Mammary microvascular endothelial cell (primary cell): ENCODE data around the gene PSMB9. TPM values are rescaled to one million over a fixed set of nuclear protein-coding genes. Genes with fewer than 3 reads are reported as not detected.

Experiments
- total RNA-seq: library from RNA; depleted of rRNA; stranded (reverse); fragments of >200 nt; gene quantifications from 2 replicates; pipeline ENCODE4 v1.2.3, GENCODE V29; 2015

The PSMB9 gene
- 135 and 157 TPM in 2 replicates for total RNA-seq

DNA sequence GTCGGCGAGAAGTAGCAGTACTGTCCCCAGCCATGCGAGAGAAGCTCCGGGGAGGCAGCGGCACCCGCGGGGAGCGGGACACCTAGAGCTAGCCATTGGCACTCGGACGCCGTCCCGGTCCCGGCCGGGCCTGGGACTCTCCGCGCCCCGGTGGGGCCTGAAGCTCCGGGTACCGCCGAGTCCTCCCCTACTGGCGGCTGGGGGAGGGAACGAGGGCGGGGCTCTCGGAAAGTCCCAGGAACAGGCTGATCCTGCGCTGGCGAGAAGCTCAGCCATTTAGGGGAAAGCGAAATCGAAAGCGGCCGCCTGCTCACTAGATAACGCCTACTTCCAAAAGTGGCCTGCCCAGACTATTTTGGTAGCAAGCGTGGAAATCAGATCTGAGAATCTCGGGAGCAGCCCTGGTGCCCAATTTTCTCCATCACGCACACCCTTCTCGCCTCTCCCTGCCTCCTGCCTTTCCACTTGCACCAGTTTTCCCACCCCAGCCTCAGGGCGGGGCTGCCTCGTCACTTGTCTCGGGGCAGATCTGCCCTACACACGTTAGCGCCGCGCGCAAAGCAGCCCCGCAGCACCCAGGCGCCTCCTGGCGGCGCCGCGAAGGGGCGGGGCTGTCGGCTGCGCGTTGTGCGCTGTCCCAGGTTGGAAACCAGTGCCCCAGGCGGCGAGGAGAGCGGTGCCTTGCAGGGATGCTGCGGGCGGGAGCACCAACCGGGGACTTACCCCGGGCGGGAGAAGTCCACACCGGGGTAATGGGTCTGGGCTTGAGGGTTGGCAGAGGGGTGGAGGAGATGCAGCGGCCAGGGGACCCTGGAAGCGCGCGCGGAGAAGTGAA is at the start of gene PSMB9, which contains the start of gene TAP1:
Gene PSMB9 (plus strand): TSS at position 652 of the 835 bp plus-strand sequence. CDS start 38 bp downstream, at position 690.
Gene TAP1 (minus strand): TSS at position 164 of the 835 bp plus-strand sequence. CDS start 68 bp downstream, at position 96.

DNA sequence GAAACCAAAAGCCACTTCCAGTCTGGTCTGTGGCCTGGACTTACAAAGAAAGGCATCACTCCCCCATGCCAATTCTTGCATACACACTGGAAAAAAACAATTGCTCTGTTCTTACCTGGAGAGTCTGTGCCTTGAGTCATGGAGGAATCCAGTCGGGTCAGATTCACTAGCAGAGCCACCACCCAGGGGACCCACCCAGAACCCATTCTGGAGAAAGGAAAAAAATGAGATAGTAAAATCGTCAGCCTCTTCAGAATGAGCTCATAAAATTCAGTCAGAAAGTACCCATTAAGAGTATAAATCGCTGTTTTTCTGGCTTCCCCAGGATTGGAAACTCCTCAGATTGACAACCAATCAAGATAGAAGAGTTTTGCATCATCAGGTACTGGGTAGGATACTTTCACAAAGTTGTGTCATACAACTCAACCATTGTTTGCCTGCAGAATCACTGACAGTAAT is 37.2 kb upstream of the PSMB9 start, which contains the start of gene HLA-DOB:
Gene HLA-DOB (minus strand): TSS at position 257 of the 459 bp plus-strand sequence. CDS start 51 bp downstream, at position 206.

DNA sequence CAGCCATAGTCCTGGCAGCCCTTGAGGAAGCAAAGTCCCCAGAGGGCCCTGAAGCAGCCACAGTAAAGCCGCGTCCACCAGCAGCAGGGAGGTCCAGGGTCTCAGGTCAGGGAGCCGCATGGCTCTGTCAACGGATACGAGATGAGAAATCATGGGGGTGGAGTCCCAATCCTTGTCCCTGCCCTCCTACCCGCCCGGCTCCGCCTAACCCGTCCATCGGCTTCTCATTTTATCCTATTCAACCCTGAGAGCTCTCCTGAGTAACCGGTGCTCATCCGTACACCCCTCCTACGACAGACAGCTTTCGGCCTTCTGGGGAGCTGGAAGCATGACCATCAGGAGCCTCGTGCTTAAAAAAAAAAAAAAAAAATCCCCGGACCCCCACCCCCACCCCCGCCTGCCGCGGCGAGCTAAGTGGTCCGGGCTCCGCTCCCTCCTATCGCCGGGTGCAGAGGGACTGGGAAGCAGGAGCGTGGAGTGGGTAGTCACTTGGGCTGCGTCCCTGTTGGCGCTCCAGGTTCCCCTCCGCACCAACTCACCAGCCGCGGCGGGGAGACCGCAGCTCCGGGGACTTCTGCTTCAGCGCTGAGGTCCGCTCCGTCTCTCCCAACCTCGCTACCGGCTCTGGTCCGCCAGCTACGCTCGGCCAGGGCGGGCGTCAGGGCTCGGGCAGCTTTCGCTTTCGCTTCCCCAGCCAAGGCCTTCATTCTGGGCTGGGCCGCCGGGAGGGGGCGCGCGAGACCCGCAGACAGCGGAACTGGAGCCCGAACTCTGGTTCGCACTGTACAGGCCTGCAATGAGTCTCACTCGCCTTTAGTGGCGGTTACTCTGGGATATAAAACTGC is 15.7 kb upstream of the PSMB9 start, which contains the start of gene TAP2:
Gene TAP2 (minus strand): TSS at position 626 of the 845 bp plus-strand sequence. CDS start 506 bp downstream, at position 120.

DNA sequence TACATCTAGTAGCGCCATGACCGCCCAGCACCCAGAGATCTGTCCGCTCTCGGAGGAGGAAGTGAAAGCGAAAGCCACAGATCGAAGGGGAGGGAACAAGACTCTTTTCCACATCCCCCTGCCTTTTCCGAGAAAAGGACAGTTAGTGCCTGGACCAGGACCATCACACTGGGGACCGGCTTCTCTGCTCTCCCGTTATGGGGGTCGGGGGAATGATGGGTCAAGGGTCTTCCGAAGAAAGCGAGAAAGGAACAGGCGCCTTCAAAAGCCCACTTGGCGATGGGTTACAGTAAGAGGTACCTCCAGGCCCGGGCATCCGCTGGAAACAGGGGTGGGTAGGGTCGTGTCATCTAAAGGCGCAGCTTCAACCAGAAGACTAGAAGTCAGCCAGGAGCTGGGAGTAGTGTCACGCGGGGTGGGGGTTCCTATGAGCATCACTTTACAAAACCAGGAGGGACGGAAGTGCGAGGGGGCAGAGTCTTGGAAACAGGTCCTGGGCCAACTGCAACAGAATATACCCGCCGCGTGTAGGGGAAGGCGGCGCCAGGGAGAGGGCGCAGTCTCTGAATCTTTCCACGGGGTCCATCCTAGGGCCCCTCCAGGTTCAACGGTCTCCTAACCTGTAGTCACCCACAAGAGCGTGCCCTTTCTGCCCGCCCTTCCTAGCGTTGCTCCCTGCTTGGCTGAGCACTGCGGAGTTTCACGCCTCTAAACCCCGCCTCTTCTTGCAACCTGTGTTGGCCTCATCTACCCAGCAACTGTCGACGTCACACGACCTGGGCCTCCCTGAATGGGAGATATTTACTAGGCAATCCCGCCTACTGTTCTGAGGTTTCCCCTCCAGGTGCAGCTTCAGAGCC is 9.8 kb upstream of the PSMB9 start, which contains the start of gene PSMB8:
Gene PSMB8 (minus strand): TSS at position 69 of the 860 bp plus-strand sequence. CDS start 51 bp downstream, at position 18.

Other genes with a start within 250 kb of the PSMB9 start
- gene HLA-DQA1, start 216.8 kb upstream of the PSMB9 start, total RNA-seq, result not detected in 2 replicates
- 0.10 TPM in 1 of 2 replicates, not detected in the other for gene HLA-DQB1, start 187.5 kb upstream of the PSMB9 start, total RNA-seq
- not detected in 2 replicates for gene HLA-DQA2, start 112.8 kb upstream of the PSMB9 start, total RNA-seq
- not detected in 2 replicates for gene HLA-DQB2, start 90.7 kb upstream of the PSMB9 start, total RNA-seq
- gene HLA-DOB, start 37.2 kb upstream of the PSMB9 start, total RNA-seq, result 0.10 and 0.13 TPM in 2 replicates
- 31.0 and 34.9 TPM in 2 replicates for gene TAP2, start 15.5 kb upstream of the PSMB9 start, total RNA-seq
- gene PSMB8, start 10.1 kb upstream of the PSMB9 start, total RNA-seq, result 158 and 164 TPM in 2 replicates
- 111 and 118 TPM in 2 replicates for gene TAP1, start 488 bp upstream of the PSMB9 start, total RNA-seq
- gene HLA-DMB, start 86.8 kb downstream of the PSMB9 start, total RNA-seq, result 1.2 and 1.3 TPM in 2 replicates
- gene HLA-DMA, start 98.9 kb downstream of the PSMB9 start, total RNA-seq, result 2.3 and 4.9 TPM in 2 replicates
- gene BRD2, start 114.4 kb downstream of the PSMB9 start, total RNA-seq, result 98.5 and 99.9 TPM in 2 replicates
- not detected in 2 replicates for gene HLA-DOA, start 155.4 kb downstream of the PSMB9 start, total RNA-seq
- 9.8 and 28.3 TPM in 2 replicates for gene HLA-DPA1, start 219.5 kb downstream of the PSMB9 start, total RNA-seq
- 31.0 and 37.8 TPM in 2 replicates for gene HLA-DPB1, start 221.8 kb downstream of the PSMB9 start, total RNA-seq